HG03520 (cell line): ENCODE data around the gene GRID2.
"Not testable (repeated sequence)": the region's sequence is repeated elsewhere in the genome, so short reads cannot be mapped to it uniquely, and the experiment has no call there.

Experiments used
- ATAC-seq: cut with Tn5 transposase; IDR thresholded peaks from one replicate; pipeline ENCODE4 v1.9.1; 2021; ENCODE audit warnings: mild to moderate bottlenecking, moderate library complexity; ENCODE audit not compliant: unreplicated experiment

GRID2 gene

GRCh38 chr4:92305148-92305877 is 1.5 kb downstream of the GRID2 start:
- ATAC-seq, result no peak

DNA sequence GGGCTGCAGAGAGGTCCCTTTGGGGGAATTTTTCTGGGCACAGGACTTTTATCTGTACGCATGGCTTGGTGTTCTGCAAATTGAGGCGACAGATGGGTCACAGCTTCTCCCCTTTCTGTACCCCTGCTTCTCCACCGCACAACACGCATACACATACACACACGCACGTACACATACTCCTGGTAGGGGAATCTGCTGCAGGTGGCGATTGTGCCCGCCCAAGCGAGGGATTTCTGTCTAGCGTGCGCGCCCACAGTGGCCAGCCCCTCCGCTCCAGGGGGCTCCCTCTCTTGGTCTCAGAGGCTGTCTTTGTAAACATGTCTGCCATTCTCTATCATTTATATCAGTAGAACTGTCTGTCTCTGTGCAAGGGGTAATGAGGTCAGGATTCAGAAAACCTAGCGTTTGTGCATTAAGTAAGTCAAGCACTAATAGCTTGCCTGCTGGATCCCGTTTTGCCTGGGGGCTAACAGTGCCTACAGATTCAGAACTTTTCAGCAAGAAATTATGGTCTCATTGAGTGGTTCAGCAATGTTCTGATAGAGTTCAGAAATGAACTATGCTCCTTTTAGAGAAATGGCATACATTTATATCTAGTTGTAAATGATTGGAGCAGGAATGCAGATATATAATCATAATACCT is 2.2 kb downstream of the GRID2 start:
- no peak for ATAC-seq

DNA sequence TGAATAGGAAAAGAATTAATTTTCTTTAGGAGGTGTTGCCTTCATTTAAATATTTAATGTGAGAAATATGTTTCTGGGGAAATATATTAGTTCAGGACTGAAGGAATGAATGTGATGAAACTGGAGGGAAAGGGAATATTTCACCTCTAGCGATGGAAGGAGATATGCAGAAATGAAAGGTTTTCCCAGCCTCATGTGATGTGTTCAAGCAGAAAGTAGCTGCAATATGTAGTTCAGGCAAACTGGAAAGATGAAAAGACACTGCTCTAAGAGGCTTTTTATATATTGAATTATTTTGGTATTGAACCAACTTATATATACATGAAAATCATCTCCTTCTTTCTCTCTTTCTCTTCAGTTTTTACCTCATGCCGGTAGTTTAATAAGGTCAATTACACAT is 3.4 kb downstream of the GRID2 start:
- ATAC-seq, result no peak

DNA sequence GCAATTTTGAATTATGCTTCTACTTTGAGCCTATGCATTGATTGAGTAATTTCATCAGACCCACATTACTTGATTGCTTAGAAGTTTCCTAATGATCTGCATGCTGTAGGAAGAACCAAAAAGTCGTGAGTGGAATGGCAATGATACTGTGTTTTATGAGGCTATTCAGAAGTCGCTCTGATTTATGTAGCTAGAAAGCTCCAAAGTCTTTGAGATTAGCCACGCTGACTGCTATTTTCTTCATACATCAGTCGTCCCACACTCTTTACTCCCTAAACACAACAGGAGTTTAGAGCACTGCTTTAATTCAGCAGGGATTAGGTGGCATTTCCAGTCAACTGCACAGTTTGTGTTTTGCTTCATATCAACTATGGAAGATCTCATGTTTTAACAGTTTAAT is 4.1 kb downstream of the GRID2 start:
- no peak for ATAC-seq

GRCh38 chr4:92317047-92317446 is 13.3 kb downstream of the GRID2 start:
- ATAC-seq, result no peak

- no peak for ATAC-seq
These were observed 24.3 kb downstream of the GRID2 start for GRCh38 chr4:92328095-92328494.

DNA sequence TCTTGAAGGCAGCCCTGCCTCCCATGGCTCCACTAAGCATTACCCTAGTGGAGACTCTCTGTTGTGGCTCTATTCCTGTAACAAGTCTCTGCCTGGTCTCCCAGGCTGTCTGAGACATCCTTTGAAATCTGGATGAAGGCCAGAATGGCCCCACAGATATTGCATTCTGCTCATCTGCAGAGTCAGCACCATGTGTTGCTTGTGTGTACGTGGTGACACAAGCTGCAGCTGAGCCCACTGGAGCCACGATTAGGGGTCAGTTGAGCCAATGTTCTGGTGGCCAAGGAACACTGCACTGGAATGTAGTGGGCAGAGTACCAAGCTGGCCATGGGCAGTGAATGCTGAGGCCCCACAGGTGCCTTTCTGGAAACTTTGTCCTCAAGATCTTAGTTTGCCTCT is 29.2 kb downstream of the GRID2 start:
- ATAC-seq, result no peak

GRCh38 chr4:92334716-92335350 is 31.1 kb downstream of the GRID2 start:
- ATAC-seq, result no peak

GRCh38 chr4:92339676-92340075 is 35.9 kb downstream of the GRID2 start:
- no peak for ATAC-seq

GRCh38 chr4:92344216-92344615 is 40.5 kb downstream of the GRID2 start:
- ATAC-seq, result no peak

DNA sequence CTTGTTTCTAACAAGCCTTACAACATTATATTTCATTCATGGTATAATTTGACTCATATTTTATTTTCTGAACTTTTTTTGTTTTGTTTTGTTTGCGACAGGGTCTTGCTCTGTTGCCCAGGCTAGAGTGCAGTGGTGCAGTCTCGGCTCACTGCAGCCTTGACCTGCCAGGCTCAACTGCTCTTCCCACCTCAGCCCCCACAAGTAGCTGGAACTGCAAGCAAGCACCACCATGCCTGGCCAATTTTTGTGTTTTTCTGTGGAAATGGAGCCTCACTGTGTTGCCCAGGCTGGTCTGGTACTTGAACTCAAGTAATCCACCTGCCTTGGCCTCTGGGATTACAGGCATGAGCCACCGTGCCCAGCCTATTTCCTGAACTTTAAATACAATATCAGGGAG is 42.5 kb downstream of the GRID2 start:
- ATAC-seq, result no peak

GRCh38 chr4:92357966-92358365 is 54.2 kb downstream of the GRID2 start:
- ATAC-seq, result no peak

DNA sequence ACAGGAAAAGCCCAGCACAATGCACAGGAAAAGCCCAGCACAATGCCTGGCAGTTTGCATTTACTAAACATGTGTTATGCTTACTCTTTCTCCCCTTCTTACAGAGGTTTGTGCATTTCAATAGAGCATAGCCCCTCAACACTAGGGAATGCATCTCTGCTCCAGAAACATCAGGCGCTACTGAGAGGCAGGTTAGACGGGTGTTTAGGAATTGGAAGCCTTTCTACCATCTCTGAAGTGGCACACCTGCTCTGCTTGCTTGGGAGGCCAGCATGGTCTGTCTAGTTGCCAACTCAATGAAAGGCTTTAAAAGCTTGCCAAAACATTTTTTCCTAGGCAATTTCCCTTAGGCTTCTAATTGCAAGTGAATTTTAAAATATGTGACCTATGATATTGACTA is 55.7 kb downstream of the GRID2 start:
- ATAC-seq, result no peak

DNA sequence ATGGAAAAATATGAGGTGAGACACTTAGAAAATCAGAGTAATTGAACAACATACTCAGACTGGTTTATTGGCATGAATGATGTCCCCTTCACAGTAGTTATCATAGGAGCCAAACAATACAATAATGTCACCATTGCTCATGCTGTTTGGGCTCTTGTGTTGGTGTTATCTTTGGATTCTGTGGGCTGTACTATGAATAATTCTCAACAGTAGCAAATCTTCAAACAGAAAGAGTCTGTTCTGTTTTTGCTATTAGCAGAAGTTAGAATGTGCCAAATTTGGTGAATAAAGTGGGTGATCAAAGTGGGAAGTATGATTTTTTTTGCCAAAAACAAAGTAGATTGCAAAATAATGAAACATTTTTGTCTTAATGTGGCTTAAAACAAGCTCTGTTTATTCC is 58.3 kb downstream of the GRID2 start:
- no peak for ATAC-seq

GRCh38 chr4:92368653-92369052 is 64.9 kb downstream of the GRID2 start:
- no peak for ATAC-seq

DNA sequence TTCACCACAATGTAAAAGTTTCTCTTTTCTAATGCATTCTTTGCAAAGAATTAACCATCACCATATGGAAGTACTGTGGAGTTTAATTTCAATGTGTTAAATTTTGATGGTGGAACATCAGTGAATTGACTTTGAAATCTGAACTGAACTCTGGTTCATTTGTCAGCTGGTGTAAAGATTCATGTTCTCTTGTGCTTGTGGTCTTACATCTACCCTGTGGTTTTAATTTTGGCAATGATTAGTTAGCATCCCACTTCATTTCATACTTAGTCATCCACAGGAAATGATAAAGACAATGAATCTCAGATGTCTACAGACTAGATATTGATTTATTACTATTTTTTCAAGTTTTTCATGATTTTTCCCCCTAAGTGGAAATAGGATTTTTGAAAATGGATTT is 77.8 kb downstream of the GRID2 start:
- no peak for ATAC-seq

GRCh38 chr4:92382128-92382527 is 78.4 kb downstream of the GRID2 start:
- ATAC-seq, result no peak

- ATAC-seq, result peak; percentile 82
These were observed 83.8 kb downstream of the GRID2 start for GRCh38 chr4:92387459-92388069.

DNA sequence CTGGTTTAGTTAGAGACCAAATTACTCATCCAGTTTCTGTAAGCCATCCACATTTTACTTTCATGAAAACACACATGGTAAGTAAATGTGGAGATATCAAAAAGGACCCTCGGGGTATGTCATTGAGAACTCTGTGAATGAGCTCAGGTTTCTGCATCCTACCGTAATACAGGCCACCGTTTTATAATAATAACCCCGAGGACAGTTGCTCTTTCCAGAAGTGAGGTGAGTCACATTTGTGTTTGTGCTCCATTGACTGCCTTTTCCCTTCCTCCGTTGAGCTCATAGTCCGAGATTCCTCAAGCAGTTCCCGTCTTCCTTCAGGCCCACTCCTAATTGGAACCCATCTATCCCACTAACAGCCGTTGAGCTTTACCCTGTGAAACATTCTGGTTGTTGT is 95.3 kb downstream of the GRID2 start:
- no peak for ATAC-seq

- ATAC-seq, result not testable (repeated sequence)
These were observed 99.8 kb downstream of the GRID2 start for GRCh38 chr4:92403525-92403924.

- no peak for ATAC-seq
These were observed 102.7 kb downstream of the GRID2 start for GRCh38 chr4:92406488-92406887.

DNA sequence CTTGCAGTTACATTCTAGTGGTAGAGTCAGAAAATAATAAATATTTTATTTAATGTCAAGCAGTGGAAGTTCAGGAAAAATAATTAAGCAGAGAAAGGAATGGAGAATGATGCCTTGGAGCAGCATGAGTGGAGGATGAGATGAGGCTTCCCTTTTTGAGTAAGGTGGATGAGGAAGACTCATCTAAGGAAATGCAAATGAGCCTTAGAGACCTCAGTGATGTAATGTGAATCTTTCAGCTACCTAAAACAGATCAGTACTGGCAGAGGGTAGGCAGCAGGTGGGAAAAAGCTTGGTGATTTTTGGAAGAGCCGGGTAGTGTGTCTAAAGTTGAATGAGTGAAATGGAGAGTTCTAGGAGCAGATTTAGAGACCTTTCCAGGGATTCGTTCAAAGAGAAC is 118.2 kb downstream of the GRID2 start:
- ATAC-seq, result peak; percentile 86
